T follicular helper cell (primary cell): ENCODE data around the gene ENO4.

Experiments
- DNase-seq: peaks from one replicate; pipeline ENCODE4 v3.0.0-alpha.2; 2020; ENCODE audit warnings: low read depth

ENO4 gene

GRCh38 chr10:116913695-116914094, 64.4 kb downstream of the ENO4 start:
- DNase-seq, result no peak

GRCh38 chr10:116915340-116915739, 66.0 kb downstream of the ENO4 start:
- no peak for DNase-seq

GRCh38 chr10:116917481-116917880, 68.2 kb downstream of the ENO4 start:
- DNase-seq, result no peak

GRCh38 chr10:116918583-116918982, 69.3 kb downstream of the ENO4 start:
- DNase-seq, result no peak

GRCh38 chr10:116919164-116919563, 69.9 kb downstream of the ENO4 start:
- no peak for DNase-seq

GRCh38 chr10:116919706-116920105, 70.4 kb downstream of the ENO4 start:
- no peak for DNase-seq

- DNase-seq, result no peak
Observed at GRCh38 chr10:116925056-116925455, 75.8 kb downstream of the ENO4 start.

- DNase-seq, result no peak
Observed at GRCh38 chr10:116926426-116926825, 77.1 kb downstream of the ENO4 start.

GRCh38 chr10:116931806-116932205, 82.5 kb downstream of the ENO4 start:
- no peak for DNase-seq
